HG03175 (cell line): ENCODE data around the gene PLPPR4.
A peak's percentile ranks its signal among the peaks of the same experiment; 100 is the strongest.
"Not testable (repeated sequence)": the region's sequence is repeated elsewhere in the genome, so short reads cannot be mapped to it uniquely, and the experiment has no call there.

ENCODE experiments used
- ATAC-seq: cut with Tn5 transposase; IDR thresholded peaks from one replicate; pipeline ENCODE4 v1.9.1; 2021; ENCODE audit warnings: mild to moderate bottlenecking, moderate library complexity; ENCODE audit not compliant: unreplicated experiment

PLPPR4 gene, protein sequence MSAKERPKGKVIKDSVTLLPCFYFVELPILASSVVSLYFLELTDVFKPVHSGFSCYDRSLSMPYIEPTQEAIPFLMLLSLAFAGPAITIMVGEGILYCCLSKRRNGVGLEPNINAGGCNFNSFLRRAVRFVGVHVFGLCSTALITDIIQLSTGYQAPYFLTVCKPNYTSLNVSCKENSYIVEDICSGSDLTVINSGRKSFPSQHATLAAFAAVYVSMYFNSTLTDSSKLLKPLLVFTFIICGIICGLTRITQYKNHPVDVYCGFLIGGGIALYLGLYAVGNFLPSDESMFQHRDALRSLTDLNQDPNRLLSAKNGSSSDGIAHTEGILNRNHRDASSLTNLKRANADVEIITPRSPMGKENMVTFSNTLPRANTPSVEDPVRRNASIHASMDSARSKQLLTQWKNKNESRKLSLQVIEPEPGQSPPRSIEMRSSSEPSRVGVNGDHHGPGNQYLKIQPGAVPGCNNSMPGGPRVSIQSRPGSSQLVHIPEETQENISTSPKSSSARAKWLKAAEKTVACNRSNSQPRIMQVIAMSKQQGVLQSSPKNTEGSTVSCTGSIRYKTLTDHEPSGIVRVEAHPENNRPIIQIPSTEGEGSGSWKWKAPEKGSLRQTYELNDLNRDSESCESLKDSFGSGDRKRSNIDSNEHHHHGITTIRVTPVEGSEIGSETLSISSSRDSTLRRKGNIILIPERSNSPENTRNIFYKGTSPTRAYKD

GRCh38 chr1:99264201-99265021, at the start of gene PLPPR4:
TSS of gene PLPPR4 (plus strand) at chr1:99264492. CDS start at chr1:99264594, 102 bp downstream.
- no peak for ATAC-seq

GRCh38 chr1:99216956-99217355, 47.3 kb upstream of the PLPPR4 start:
- no peak for ATAC-seq

DNA sequence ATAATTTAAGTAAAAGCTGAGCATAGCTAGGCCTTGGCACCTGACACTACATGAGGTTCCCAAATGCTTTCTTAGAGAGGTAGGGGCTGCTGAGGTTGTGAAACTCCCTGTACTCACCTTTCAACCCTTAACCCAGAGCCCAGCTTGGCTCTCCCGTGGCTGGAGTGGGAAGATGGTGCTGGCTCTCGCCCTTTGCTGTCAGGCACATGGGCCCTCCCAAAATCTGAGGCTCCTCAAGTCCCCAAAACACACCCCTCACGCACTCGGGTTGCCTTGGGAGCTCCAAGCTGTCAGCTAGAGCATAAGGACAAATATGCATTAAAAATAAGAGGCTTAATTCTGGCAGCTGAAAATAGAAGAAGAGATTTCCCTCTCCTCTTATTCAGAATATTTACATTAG, 46.7 kb upstream of the PLPPR4 start:
- no peak for ATAC-seq

GRCh38 chr1:99218572-99218971, 45.7 kb upstream of the PLPPR4 start:
- ATAC-seq, result no peak

DNA sequence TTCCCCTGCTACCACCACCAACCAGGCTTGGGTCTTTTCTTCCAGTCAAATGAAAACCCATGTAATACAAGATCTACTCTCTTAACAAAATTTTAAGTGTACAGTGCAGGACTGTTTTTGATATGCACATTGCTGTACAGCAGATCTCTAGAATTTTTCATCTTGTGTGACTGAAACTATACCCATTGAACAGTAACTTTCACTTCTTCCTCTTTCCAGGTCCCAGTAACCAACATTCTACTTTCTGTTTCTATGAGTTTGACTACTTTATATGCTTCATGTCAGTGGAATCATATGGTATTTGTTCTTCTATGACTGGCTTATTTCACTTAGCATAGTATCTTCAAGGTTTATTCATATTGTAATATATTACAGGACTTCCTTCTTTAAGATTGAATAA, 45.3 kb upstream of the PLPPR4 start:
- ATAC-seq, result peak; percentile 91

DNA sequence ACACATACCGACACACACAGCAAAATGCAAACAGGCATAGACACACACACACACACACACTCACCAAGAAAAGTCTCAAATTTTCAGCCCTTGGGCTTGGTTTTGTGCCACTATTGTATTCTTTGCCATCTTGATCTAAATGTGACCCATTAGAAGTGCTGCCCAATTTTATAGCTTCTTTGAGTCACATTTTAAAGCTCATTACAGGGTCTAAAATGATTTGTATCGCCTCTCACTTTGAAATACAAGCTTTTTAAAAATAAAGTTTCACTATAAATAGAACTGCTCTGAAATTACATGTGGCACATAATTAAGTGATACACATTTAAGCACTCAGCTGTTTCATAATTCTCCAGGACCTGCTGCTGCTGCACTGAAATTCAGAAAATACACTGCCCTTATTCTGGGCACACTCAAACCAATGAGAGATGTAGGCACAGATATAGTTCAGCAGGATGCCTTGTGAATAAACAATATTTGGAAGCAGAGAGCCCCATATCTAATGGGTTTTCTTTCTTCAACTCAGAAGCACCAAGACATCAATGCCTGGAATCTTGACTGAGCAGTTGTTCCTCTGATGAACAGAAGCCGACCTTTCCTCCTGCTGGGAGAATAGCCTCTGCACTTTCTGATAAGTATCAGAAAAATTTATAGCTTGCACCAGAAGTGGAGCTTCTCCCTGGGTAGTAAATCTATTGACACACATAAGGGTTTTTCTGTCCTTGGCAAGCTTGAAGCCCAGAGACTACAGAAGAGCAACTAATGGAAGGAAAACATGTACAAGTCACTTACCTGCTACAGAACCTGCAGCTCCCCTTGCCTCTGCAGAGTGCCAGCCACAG, 37.0 kb upstream of the PLPPR4 start:
- ATAC-seq, result no peak

DNA sequence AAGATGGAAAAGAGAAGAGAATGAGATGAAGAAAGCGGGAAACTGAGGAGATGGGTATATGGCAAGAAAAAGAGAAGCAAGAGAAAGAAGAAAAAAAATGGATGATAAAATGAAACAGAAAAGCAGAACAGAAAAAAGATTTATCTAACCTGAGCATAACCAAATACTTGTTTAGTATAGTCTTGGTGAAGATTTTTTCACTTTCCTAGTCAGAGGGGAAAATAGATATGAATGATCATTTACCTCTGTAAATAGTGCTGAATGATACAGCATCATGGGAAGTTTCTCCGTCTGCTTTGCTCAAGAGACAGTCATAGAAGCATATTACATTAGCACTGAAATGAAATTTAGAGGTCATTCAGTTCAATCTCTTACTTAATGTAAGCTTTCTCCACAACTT, 36.1 kb upstream of the PLPPR4 start:
- peak; percentile 64 for ATAC-seq

DNA sequence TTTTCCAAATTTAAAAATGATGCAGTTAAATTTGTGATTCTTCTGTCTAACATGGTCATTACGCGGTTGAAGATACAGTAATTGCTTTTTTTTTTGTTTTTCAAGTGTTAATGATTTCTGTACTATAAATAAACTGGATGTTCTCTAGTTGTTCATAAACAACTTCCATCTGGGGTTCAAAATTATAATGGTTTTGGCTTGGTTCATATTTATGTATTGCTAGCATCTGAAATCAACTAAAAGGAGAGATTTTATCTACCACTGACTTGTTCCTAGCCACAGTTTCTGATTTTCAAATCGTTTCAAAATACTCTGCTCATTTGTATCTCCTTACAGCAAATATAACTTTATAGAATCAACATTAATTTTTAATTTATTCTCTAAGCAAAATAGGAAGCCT, 35.2 kb upstream of the PLPPR4 start:
- no peak for ATAC-seq

DNA sequence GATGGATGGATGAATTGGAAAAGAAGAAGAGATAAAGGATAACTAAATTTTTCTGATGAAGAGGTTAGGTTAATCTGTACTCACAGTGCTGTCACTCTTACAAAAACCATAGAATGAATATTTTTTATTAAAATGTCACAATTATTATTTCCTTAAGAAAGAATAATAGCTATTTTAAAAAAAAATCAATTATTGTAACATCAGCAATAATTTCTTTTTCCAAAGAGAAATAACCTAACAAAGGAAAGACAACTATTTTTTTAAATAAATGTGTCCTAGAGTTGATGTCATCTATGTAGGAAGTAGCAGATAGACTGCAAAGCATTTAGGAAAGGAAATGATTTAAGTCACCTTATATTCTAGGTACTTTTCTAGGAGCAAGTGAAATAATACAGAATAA, 33.6 kb upstream of the PLPPR4 start:
- no peak for ATAC-seq

DNA sequence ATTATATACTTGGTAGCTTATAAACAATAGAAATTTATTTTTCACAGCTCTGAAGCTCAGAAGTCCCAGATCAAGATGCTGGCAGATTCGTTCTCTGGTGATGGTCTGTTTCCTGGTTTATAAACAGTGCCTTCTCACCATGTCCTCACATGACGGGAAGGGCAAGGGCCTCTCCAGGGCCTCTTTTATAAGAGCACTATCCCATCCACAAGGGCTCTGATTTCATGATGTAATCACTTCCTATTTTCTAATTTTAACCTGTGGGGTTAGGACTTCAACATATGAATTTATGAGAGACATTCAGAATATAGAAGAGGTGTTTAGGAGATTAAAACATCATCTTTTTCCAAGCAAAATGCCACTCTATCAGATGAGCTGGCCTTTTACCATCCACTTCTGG, 32.1 kb upstream of the PLPPR4 start:
- ATAC-seq, result no peak

DNA sequence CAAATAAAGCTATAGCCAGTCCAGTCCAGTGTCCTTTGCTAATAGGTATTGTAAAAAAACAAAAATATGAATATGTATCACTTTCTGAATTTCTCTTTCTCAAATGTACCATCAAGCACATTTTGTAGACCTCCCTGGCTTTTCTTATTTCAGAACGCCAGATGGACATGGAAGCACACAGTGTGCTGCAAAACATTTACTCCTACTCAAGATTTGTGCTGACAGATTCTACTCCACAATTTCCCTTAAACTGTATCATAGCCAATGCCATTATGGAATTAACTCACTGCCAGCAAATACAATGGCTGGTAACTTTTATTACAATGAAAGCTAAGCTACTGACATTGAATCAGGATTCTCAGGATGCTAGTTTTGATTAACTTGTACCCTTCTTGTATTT, 30.8 kb upstream of the PLPPR4 start:
- ATAC-seq, result no peak

GRCh38 chr1:99236756-99237155, 27.5 kb upstream of the PLPPR4 start:
- no peak for ATAC-seq

GRCh38 chr1:99239690-99240089, 24.6 kb upstream of the PLPPR4 start:
- no peak for ATAC-seq

DNA sequence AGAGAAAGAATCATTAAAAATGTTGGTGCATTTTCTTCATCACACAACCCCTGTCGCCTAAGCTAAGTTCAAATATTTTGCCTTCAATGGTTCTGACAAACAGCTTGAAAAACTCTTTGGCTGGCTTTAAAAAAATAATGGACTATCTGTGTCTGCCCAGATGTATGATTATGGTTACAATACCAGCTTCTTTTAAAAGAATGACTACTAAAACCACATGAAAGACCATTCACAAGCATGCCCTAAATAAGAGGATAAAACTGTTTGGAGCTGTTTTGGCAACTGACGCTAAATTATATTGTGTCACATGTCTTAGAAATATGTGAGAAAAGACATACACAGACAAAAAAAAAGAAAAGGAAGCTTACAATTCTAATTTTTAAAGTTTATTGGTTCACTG, 23.7 kb upstream of the PLPPR4 start:
- ATAC-seq, result no peak

GRCh38 chr1:99246152-99246551, 18.1 kb upstream of the PLPPR4 start:
- ATAC-seq, result no peak

DNA sequence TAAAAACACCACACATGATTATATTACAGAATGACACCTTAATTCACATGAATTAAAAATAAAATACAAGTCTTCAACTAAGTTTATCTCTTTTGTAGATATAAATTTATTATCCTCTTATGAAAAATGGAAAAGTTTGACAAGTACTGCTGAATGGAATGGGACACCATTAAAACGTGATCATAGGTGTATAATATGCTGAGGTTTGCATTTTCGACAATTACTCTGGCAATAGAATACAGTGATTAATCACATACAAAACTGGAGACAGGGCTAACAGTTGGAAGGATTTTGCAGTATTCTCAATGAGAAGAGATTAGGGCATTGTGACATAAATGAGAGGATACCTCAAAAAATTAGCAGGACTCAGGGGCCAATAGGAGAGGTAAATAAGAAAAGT, 17.1 kb upstream of the PLPPR4 start:
- ATAC-seq, result no peak

GRCh38 chr1:99250728-99251127, 13.6 kb upstream of the PLPPR4 start:
- no peak for ATAC-seq

GRCh38 chr1:99251308-99251707, 13.0 kb upstream of the PLPPR4 start:
- ATAC-seq, result no peak

DNA sequence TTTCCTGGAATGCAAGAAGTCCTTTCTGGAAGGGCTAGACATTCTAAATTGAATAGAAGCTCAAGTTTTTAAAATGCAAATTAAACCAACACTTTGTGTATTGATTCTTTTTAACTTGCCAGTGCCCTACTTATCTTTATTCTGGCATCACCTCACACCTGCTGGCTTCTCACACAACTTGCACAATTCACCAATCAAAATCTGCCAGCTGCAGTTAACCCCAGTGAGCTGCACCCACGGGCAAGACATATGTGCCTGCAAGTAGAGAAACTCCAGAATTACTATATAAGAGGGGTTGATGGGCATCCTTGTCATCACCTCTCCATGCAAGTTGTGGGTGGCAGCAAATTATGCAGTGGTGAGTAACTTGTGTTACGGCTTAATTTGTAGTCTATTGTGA, 11.7 kb upstream of the PLPPR4 start:
- ATAC-seq, result no peak

DNA sequence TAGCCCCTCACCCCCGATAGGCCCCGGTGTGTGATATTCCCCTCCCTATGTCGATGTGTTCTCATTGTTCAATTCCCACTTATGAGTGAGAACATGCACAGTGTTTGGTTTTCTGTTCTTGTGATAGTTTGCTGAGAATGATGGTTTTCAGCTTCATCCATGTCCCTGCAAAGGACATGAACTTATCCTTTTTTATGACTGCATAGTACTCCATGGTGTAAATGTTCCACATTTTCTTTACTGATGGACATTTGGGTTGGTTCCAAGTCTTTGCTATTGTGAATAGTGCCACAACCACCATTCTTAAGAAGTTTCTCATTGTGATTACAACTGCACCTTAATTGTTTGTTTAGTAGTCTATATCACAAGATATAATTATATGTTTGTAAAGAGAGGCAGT, 3.9 kb upstream of the PLPPR4 start:
- not testable (repeated sequence) for ATAC-seq

- no peak for ATAC-seq
Measured at GRCh38 chr1:99265124-99265523, 832 bp downstream of the PLPPR4 start.
